NCI-H69 (cell line): ENCODE results near the gene ACADVL.
A peak's percentile ranks its signal among the peaks of the same experiment; 100 is the strongest.
"Not testable (repeated sequence)": the region's sequence is repeated elsewhere in the genome, so short reads cannot be mapped to it uniquely, and the experiment has no call there.

ENCODE experiments used
- DNase-seq: peaks from one replicate; lab custom pipeline; 2025; lab: John Stamatoyannopoulos, UW

Gene ACADVL

DNA sequence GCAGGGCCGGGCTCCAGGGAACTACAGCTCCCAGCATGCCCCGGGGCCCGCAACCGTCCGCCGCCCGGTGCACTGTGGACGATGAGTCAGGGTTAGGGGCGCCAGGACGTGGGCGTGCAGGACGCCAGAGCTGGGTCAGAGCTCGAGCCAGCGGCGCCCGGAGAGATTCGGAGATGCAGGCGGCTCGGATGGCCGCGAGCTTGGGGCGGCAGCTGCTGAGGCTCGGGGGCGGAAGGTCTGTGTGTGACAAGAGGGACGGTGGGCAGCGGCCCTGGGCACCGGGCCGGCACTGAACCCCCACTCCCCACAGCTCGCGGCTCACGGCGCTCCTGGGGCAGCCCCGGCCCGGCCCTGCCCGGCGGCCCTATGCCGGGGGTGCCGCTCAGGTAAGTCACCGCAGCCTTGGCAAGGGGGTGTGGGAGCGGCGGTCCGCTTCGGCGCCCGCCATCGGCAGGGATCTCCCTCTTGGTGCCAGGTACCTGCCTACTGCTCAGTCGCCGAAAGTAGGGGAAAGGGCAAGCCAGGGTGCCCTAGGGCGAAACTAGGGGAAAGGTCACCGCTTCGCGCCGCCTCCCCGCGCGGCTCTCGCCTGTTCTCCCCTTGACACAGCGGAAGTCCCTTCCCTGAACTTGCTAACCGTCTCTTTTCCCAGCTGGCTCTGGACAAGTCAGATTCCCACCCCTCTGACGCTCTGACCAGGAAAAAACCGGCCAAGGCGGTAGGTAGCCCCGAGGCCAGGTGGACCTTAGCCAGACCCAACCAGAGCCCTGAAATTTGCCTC, at the start of gene ACADVL, which contains the start of gene DLG4:
Gene ACADVL, plus strand, starts transcription at position 127 of the 781 bp plus-strand sequence. Its CDS starts 47 bp downstream, at position 174.
Gene DLG4, minus strand, starts transcription at position 25 of the 781 bp plus-strand sequence.
- DNase-seq, result peak; percentile 75

DNA sequence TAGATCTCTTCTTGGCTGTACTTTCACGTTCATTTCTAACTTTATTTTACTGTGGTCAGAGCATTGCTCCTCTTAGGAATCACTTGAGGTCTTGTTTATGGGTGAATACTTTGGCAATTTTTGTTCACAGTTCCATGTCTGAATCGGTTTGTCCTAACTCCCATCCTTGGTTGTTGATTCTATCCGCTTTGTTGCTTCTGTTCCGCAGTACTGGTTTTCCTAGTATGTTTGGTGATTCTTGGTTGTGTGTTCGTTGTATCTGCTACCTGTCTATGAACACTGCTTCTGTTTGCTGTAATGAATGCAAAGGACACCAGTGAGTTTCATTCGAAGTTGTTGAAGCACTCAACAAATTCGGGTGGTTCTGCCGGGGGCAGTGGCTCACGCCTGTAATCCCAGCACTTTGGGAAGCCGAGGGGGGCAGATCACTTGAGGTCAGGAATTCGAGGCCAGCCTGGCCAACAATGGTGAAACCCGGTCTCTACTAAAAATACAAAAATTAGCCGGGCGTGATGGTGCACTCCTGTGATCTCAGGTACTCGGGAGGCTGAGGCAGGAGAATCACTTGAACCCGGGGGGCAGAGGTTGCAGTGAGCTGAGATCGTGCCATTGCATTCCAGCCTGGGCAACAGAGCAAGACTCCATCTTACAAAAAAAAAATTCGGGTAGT, 47.1 kb upstream of the ACADVL start:
- DNase-seq, result not testable (repeated sequence)

DNA sequence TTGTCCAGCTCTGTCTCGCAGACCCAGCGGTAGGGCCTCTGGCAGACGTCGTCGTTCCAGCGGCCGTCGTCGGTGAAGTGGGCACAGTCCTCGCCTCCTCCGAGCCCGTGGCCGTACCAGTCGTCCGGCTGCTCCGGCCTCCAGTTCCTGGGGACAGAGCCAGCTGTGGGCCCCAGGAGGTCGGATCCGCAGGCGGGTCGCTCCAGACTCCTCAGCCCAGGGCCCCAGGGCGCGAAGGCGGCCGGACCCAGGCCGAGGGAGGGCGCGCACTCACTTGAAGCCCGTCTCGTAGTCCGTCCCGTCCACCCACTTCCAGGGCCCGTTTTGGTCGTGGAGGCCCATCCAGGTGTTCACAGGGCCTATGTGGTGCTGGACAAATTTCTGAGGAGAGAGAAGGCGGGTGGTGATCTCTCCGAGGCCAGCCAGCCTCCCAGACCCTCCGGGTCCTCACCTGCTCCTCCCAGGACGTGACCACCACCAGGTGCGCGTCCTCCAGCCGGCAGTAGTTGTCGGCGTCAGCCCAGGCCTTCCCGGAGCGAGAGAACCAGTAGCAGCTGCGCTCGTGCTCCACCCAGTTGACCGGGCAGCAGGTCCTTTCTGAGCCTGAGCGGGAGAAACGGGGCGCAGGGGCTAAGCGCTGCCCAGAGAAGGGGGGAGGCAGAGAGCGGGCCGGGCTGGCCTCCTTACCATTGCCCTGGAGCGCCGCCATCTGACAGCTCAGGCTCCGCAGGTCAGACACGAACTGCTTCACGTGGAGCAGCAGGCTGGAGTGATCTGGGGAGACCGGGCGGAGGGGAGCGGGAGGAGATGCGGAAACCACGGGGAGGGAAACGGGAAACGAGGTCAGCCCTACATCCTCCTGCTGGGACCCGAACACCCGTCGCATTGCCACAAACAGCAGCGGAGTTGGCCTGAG, 45.8 kb upstream of the ACADVL start:
- peak; percentile 65 for DNase-seq

DNA sequence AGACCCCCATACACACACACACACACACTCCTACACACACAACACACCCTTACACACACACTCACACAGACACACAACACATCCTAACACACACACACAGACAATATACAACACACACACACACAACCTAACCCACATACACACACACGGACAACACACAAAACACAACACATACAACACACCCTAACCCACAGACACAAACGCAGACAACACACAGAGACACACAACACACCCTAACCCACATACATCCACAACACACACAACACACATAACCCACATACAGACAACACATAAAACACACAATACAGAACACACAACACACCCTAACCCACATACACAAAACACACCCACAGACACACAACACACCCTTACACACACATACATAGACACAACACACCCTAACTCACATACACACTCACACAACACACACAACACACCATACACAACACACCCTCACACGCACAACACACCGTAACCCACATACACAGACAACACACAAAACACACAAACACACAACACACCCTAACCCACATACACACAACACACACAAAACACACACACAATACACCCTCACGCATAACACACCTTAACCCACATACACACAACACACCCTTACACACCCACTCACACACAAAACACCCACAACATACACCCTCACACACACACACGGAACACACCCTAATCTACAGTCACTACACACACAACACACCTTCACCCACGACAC, 45.0 kb upstream of the ACADVL start:
- no peak for DNase-seq

DNA sequence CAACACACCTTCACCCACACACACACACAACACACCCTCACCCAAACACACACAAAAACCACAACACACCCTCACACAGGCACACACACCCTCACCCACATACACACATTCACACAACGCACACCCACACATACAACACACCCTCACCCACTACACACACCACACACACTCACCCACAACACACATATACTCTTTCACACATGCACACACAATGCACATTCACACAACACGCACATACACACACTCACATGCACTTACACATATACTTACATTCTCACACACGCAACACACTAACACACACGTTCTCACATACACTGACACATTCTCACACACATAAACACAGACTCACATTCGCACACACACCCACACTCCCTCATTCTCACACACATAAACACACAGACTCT, 44.4 kb upstream of the ACADVL start:
- DNase-seq, result no peak

DNA sequence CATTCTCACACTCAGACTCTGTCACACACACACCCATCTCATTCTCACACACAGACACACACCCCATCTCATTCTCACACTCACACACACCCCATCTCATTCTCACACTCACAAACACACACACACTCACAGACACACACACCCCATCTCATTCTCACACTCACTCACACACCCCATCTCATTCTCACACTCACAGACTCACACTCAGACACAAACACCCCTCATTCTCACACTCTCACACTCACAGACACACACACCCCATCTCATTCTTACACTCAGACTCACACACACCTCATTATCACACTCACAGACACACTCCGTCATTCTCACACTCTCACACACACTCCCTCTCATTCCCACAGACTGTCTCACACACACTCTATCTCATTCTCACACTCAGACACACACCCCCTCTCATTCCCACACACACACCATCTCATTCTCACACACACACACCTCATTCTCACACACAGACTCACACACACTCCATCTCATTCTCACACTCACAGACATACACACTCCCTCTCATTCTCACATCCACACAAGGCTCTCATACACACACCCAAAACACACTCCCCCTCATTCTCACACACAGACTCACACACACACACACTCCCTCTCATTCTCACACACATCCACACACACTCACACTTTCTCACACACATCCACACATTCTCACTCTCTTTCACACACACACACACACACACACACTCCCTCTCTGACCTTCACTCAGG, 43.5 kb upstream of the ACADVL start:
- no peak for DNase-seq

DNA sequence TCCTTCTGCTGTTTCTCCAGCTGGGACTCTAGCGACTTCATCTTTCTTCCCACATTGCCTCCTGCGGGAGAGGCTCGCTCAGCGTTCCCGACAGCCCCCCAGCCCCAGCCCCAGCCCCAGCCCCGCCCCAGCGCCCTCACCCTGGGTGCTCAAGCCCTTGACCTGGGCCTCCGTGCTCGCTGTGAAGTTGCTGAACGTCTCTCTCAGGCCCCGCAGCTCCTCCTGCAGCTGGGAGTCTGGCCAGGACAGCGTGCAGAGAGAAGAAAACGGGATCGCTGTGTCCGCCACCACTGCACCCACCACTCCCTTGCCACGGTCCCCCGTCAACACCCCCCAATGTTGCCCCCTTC, 42.9 kb upstream of the ACADVL start:
- no peak for DNase-seq

DNA sequence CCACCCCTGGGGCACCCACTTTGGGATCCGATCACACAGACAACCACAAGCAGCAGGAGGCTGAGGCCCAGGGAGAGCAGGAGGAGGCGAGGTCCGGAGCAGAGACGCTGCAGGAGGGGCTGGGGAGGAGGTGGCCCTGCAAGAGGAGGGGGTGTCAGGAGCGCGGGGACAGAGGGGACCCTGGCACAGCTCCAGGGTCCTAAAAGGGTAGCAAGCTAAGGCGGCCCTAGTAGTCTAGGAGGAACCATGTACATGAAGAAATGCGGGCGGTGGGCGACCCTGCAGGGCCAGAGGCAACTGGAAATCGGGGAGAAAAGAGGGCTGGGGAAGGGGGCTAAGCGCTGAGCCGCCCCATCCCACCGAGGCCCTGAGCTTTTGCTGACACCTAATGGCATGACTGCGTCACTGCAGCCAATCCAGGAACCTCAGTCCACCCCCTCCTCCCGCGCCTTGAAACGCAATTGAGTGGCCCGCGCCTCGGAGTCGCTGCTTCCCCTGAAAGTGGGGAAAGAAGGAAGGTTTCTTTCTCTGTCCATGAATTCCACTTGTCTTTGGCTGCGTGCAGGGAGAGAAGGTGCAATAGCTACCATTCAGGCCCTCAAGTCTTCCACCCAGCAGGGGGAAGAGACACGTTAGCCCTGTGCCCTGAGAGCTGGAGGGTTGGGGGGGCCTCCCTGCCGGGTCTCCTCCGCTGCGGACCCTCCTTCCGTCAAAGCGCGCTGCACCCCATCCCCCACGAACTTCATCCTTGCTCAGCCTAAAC, 42.4 kb upstream of the ACADVL start:
- peak; percentile 64 for DNase-seq

DNA sequence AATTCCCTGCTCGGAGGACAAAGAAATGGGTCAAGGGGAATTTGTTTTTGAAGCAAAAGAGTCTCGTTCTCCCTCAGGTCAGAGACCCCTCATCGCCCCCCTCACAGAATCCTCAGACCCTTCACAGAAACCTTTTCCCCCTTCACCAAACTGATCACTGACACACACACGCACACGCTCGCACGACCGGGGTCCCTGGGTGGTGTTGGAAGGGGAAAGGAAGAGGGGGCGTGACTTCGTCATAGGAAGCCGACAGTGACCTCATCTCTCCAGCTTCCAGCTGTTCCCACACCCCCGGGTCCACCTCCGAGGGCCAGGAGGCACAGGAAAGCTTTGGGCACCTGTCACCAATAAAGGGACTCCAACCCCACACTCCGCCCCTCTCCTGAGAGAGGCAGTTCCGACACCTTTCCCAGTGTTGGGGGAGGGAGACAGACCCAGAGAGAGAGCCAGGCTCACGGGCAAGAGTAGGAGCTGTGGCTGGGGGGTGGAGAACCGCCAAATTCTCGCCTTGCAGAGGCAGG, 41.7 kb upstream of the ACADVL start:
- peak; percentile 51 for DNase-seq

DNA sequence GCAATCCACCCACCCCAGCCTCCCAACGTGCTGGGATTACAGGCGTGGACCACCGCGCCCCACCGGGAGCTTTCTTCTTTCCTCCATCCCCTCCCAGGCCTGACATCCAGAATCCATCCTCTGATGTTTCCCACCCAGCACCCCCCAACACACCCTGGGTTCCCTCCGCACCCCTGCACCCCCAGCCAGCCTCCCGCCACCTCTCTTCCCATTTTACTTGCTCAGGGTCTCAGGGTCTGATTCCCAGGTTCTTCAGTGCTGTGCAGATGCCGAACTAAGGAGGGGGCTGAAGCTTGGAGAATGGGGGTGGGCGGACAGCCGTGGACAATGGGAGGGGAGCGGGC, 40.8 kb upstream of the ACADVL start:
- DNase-seq, result no peak

DNA sequence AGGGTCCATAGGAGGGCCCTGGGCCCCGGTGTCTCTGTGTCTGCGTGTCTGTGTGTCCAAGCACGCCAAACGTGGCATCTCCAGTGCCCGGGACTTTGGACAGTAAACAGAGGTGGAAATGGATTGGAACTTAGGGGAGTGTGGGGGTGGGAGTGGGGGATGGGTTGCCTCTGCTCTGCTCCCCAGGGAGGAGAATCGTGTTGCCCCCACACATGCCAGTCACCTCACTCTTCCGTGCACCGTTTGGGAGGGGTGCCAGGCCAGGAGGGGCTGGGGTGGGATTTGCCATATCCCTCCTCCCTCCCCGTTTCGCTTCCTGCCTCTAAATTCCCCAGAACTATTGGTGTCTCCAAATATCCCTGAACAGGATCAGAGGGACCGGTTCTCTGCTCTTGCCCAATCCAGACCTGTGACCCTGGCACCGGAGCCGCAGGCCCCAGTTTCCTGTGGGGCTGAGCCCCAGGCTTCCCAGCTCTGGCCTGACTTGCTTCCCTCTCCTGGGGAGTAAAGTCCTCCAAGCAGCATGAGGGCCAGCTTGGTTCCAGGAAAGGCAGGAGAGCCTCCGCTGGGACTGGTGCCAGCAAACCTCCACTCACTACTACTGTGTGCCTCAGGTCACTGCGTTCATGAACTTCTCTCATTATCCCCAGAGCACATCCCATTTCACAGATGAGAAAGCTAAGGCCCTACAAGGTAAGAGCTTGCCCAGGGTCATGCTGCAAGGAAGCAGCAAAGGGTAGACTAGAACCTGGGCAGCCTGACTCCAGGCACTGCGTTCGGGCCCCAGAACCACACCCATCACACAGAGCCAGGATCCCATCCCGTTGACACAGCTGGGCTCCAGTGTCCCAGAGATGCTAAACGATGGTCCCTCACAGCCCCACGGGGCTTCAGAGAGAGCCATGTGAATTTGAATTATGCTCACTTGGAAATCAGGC, 40.2 kb upstream of the ACADVL start, which contains the start of gene ASGR1:
Gene ASGR1, minus strand, starts transcription at position 54 of the 938 bp plus-strand sequence. CDS start 807 bp downstream, outside the sequence.
- DNase-seq, result no peak

DNA sequence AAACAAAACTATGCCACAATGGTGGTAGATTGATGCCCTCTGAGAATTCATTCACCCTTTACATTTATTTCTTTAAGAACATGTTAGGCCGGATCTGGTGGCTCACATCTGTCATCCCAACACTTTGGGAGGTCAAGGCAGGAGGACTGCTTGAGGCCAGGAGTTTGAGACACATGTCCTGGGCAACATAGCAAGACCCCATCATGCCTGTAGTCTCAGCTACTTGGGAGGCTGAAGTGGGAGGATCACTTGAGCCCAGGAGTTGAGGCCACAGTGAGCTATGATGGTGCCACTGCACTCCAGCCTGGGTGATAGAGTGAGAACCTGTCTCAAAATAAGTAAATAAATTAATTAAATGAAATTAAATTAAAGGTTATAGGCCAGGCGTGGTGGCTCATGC, 37.6 kb upstream of the ACADVL start:
- DNase-seq, result not testable (repeated sequence)

DNA sequence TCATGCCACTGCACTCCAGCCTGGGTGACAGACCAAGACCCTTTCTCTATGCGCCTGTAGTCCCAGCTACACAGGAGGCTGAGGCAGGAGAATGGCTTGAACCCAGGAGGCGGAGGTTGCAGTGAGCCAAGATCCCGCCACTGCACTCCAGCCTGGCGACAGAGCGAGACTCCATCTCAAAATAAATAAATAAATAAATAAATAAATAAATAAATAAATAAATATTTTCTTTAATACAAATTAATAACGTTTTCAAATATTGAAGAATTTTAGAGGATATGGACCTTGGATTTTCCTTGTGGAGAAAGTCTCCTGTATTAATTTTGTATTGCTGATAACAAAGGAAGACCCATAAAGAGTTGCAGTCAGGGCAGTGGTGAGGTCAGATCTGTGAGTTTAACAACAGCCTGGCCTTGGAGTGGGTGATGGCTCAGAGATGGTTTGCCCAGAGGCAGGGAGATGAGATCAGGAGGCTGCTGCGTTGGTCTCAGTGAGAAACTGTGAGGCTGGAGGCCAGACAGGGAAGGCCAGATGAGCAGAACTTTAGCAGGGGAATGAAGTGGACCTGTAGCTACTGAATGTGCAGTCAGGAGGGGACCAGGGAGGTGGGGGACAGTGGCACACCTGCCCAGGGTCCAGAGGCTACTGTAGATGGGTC, 36.2 kb upstream of the ACADVL start:
- DNase-seq, result no peak

DNA sequence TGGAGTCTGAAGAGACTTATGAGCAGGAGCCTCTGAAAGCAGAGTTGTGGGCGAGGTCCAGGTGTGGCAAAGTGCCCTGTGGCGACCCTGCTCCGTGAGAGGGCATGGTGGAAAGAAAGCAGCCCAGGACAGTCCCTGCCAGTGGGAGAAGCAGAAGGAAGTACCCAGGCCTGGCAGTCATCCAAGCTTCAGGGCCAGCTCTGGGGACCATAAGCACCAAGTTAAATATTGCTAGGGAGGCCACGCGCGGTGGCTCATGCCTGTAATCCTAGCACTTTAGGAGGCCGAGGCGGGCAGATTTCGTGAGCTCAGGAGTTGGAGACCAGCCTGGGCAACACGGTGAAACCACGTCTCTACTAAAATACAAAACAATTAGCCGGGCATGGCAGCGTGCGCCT, 35.6 kb upstream of the ACADVL start:
- DNase-seq, result peak; percentile 34

DNA sequence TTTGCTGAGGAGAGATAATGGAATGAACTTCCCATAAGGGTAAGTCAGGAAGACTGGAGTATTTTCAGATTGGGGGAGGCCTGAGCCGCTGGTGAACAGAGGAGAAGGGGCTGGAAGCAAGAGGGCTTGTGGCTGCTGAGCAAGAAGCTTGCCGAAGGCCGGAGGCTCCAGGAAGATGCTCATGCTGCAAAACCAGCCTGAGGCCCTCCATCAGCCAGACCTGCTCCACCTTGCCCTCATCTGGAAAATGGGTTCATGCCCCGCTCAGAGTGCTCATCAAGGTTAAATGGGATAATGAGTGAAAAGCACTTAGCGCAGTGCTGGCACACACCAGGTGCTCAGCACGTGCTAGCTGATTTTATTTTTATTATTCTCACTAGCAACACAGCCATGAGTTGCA, 35.1 kb upstream of the ACADVL start:
- no peak for DNase-seq

DNA sequence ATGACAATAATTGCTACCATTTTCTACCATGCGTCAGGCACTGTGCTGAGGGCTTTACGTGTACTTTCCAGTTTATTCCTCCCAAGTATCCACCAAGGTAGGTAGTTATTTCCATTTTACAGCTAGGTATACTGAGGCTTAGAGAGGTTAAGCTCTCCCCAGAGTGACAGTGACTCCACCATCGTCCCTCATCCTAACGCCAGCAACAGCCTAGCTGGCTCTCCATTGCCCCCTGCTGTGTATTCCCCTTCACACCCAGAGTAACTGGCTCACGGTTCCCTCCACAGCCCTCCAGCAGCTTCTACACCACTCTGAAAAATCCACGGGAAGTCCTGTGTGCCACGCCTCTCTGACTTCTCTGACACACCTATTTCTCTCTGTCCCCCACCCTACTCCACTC, 33.5 kb upstream of the ACADVL start:
- no peak for DNase-seq

DNA sequence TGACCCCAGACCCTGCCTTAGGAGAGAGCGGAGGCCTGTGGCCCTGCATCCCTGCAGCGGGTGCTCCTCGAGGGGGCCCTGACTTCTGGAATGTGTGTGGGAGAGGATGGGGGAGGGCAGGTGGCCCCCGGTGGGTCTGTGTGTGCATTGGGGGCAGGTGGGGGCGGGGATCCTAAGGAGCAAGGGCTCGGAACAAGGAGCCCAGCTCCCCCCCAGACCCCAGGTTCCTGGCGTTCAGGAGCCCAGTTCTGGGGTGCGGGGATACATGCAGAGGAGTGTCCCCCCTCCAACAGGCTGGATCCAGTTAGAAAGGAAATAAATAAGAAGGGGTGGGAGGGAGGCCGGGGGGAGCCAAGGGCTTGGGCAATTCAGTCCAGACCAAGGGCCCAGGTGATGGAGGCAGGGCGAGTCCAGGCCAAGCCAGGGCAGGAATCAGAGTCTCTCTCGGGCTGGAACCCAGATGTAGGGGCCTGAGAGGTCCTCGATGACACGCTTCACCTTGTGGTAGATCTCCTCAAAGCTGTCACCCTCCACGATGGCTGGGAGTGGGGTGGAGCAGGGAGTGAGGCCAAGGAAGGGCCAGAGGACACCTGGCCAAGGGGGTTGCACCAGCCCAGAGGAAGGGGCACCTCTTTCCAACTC, 29.3 kb upstream of the ACADVL start:
- no peak for DNase-seq

DNA sequence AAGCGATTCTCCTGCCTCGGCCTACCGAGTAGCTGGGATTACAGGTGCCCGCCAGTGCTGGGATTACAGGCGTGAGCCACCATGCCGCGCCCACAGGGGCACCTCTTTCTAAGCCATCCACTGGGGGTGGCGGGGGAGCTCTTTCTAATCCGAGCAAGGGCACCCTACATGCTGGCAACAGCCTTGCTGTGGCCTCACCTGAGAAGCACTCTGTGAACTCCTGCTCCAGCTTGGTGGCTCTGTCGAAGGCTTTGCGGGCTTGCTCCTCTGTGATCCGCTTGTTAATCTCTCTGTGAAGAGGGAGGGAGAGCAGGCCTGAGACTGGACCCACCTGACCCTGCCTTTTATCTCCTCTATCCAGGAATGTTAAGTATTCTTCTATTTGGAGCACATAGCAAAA, 28.7 kb upstream of the ACADVL start:
- DNase-seq, result no peak
